HG03521 (cell line): Measurements from ENCODE around the gene MPPED1.

Source experiments
- ATAC-seq: cut with Tn5 transposase; IDR thresholded peaks from one replicate; pipeline ENCODE4 v1.9.1; 2021; ENCODE audit warnings: mild to moderate bottlenecking, moderate library complexity; ENCODE audit not compliant: unreplicated experiment

The MPPED1 gene

DNA sequence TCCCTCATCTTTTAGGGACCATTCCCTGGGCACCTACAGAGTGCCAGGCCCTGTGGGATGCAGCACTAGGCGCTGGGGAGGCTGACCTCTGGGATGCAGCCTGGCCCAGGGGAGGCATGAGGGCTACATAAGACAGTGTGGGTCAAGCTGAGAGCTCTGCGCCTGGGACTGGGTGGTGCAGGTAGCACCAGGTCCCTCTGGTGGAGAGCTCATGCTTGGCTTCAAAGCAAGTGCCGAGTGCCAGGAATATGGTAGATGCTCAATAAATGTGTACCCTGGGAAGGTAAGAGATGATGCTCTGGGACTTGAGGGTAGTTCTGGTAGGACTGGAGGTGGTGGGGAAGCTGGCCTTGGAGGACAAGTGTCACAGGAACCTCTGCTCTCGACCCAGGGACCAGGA, 2.0 kb upstream of the MPPED1 start:
- ATAC-seq = no peak

GRCh38 chr22:43411040-43411868, 560 bp upstream of the MPPED1 start:
- no peak for ATAC-seq

- no peak for ATAC-seq
Observed at GRCh38 chr22:43412808-43413795, 1.3 kb downstream of the MPPED1 start.

GRCh38 chr22:43413826-43414225, 2.0 kb downstream of the MPPED1 start:
- no peak for ATAC-seq

DNA sequence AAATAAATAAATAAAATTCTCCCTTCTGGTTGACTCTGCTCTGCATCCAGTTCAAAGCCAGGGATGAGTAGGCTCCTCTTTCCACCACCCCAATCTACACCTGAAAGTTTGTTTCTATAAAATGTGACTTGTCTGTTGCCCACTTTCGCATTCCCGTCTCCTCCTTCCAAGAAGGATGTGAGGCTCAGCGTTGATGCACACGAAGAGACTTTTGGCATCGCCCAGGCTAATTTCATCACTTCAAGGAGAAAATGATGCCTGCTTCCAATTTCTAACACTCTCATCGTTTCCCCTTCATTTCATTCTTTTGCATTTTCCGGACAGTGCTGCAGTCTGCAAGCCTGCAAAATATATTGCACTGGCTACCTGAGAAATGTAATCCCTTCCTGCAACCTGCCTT, 3.9 kb downstream of the MPPED1 start:
- no peak for ATAC-seq

GRCh38 chr22:43417555-43417954, 5.7 kb downstream of the MPPED1 start:
- no peak for ATAC-seq

- ATAC-seq = no peak
Observed at GRCh38 chr22:43418079-43418825, 6.4 kb downstream of the MPPED1 start.

DNA sequence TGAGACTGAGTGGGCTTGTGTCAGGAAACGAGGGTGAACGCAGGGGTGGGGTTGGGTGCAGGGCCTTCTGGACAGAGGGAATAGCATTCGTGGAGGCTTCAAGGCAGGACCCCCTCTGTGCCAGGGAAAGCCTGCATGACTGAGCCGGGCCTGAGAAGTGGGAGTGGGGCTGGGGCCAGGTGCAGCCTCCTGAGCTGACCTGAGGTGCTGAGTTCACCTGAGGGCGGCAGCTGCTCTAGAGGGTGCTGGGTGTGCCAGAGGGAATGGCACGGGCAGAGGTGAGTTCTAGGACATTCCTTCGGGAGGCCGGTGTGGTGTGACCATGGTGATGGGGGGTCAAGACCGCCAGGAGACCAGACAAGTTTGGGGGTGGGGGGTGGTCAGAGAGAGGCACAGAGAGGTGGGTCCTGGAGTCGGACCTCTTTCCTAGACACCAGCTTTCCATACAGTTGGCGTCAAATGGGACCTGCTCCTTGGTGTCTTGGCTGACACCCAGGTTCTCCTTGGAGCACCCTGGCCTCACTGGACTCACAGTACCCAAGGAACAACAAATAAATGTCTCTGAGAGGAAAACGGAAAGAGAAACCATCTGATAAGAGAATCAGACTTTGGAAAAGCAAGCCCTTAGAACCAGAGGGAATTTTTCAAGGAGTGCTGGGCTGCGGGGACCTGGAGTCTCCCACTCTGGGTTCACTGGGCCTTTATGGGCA, 7.7 kb downstream of the MPPED1 start:
- ATAC-seq = no peak

DNA sequence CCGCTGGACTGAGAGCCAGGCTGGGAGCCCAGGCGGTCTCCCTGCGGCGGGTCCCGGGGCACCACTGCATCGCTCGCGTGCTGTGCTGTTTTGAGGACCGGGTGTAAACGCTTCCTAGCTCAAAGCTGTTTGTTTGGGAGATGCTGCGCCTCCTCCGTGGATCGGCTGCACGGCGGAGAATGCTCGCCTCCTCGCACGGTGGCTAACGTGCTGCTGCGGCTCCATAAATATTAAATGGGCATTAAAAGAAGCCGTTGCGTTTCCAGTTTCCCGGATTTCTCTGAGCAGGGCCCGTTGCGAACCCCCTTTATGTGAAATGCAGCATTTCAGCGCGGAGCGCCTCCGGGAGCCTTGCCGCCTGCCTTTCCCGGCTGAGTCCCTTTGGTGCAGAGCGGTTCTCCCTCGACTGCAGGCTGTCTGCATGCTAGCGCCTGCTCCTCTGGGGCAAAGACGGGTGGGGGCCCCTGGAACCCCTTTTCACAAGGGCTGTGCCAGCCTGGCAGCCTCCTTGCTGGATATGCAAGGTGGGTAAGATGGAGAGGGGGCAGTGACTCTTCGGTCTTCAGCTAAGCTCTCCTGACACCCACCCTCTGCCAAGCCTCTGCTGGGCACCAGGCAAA, 9.3 kb downstream of the MPPED1 start:
- ATAC-seq = no peak

- no peak for ATAC-seq
Observed at GRCh38 chr22:43421914-43422615, 10.3 kb downstream of the MPPED1 start.

- ATAC-seq = no peak
Observed at GRCh38 chr22:43423046-43423445, 11.2 kb downstream of the MPPED1 start.

- ATAC-seq = no peak
Observed at GRCh38 chr22:43424201-43424600, 12.4 kb downstream of the MPPED1 start.

DNA sequence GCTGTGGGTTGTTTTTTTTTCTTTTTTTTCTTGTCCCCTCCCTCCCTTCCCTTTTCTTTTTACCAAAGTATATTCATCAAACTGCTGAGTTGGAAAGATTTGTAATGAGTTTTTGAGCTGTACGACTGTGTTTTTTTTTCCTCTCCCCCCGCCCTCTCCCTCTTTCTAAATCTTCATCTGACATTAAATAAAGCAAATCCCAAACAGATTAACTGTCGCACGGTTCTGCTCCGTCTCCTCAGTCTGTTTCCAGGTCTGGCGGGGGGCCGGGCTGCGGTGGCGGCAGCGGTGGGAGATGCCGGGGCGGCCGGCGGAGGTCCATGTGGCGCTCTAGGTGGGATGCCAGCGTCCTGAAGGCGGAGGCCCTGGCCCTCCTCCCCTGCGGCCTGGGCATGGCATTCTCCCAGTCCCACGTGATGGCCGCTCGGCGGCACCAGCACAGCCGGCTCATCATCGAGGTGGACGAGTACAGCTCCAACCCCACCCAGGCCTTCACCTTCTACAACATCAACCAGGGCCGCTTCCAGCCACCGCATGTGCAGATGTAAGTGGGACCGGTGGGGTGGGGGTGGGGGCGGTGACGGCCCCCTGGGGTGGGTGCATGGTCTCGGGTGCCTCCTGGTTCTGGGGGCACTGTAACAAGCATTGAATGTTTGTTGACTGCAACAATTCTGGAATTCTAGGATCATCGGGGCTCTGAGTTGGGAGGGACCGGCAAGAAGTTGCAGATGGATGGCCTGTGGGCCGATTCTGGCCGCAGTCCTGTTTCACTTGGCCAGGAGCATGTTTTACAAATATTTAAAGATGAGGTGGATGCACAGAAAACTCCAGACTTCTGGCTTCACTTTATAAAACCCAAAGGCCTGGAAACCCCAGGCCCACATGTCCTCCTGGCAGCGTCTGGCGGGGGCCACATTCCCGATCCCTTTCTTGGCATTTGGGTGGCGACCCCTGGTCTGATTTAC, 13.1 kb downstream of the MPPED1 start:
- ATAC-seq = no peak

GRCh38 chr22:43425976-43426785, 14.4 kb downstream of the MPPED1 start:
- no peak for ATAC-seq

DNA sequence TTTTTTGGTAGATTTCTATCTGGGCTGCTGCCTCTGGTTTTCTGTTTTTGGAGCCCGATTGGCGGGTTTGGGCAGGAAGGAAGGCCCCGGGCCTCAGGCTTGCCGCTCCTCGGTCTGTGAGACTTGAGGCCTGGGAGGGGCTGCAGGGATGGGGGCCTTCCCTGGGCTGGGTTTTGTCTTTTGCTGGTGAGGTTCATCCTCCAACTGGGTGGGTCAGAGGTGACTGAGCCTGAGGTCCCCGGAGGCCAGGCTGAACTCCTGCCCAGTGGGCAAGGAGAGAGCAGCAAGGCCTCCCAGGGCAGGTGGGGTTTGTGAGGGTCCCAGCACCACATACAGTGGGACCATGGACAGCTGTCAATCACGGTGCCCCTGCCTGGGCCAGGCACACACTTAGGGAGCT, 15.0 kb downstream of the MPPED1 start:
- no peak for ATAC-seq

- ATAC-seq = no peak
Observed at GRCh38 chr22:43427296-43428004, 15.6 kb downstream of the MPPED1 start.

- no peak for ATAC-seq
Observed at GRCh38 chr22:43428005-43428485, 16.2 kb downstream of the MPPED1 start.
